HG03066 (cell line): ENCODE data around the gene OMA1.

Experiments used
- ATAC-seq: cut with Tn5 transposase; IDR thresholded peaks from one replicate; pipeline ENCODE4 v1.9.1; 2021; ENCODE audit warnings: low read depth; ENCODE audit not compliant: unreplicated experiment

OMA1 gene

GRCh38 chr1:58465825-58466629 is 80.5 kb downstream of the OMA1 start:
- no peak for ATAC-seq

DNA sequence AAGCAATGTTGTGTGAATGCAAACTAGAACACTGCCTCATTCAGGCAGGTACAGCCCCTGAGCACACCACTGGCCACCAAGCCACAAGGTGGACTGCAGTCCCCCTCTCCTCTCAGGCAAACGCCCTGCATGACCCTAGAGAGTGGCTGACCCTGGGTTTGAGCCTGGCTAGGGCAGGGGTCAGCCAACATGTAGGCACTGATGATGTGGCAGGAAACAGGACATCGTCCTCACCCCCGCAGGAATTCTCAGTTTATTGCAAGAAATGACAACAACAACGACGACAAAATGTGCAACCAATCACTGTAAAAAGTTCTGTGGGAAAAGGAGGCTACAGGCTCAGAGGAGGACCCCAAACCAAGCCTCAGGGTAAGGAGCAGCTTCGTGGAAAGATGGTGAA is 81.3 kb downstream of the OMA1 start:
- ATAC-seq: no peak

DNA sequence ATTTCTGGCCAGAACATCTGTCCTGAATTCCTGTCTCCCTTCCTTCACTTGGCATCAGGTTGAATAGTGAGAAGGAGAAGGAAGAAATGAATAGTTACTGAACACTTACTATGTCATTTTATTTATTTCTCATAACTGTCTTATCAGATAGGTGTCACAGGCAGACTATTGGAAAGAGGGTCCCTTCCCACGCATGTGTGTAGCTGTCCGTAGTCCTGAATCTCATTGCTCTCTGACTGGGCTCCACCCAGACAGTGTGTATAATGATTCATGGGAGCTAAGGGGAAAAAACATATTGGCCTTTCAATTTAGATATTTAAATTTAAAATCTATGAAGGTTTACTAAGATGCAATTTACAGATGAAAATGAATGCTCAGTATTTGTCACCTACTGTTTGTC is 86.1 kb downstream of the OMA1 start:
- ATAC-seq: no peak

- no peak for ATAC-seq
Measured at GRCh38 chr1:58459911-58460310, 86.6 kb downstream of the OMA1 start.

- ATAC-seq: no peak
Measured at GRCh38 chr1:58457023-58457635, 89.4 kb downstream of the OMA1 start.

- no peak for ATAC-seq
Measured at GRCh38 chr1:58456470-58456869, 90.1 kb downstream of the OMA1 start.

DNA sequence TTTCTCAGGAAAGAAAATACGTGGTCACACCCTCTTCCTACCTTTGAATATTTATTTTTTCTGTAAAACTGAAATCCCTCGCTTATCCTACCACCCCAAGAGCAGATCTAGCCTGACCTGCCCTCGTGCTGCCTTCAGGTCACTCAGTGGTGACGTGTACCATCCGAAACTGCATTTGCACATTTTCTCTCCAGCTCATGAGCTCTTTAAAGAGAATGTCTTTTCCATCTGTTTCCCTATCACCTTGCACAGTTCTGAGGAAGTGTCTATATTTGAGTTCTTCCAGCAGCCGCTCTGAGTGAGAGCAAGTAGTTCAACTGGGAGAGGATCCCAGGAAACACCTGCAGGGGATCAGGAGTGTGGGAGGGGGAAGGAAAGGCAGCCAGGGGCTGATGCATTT is 91.7 kb downstream of the OMA1 start:
- no peak for ATAC-seq

- no peak for ATAC-seq
Measured at GRCh38 chr1:58454385-58454784, 92.1 kb downstream of the OMA1 start.

- no peak for ATAC-seq
Measured at GRCh38 chr1:58451560-58452191, 94.8 kb downstream of the OMA1 start.

GRCh38 chr1:58447886-58448285 is 98.6 kb downstream of the OMA1 start:
- ATAC-seq: no peak

GRCh38 chr1:58447042-58447441 is 99.5 kb downstream of the OMA1 start:
- ATAC-seq: no peak

- ATAC-seq: no peak
Measured at GRCh38 chr1:58446368-58446767, 100.2 kb downstream of the OMA1 start.

DNA sequence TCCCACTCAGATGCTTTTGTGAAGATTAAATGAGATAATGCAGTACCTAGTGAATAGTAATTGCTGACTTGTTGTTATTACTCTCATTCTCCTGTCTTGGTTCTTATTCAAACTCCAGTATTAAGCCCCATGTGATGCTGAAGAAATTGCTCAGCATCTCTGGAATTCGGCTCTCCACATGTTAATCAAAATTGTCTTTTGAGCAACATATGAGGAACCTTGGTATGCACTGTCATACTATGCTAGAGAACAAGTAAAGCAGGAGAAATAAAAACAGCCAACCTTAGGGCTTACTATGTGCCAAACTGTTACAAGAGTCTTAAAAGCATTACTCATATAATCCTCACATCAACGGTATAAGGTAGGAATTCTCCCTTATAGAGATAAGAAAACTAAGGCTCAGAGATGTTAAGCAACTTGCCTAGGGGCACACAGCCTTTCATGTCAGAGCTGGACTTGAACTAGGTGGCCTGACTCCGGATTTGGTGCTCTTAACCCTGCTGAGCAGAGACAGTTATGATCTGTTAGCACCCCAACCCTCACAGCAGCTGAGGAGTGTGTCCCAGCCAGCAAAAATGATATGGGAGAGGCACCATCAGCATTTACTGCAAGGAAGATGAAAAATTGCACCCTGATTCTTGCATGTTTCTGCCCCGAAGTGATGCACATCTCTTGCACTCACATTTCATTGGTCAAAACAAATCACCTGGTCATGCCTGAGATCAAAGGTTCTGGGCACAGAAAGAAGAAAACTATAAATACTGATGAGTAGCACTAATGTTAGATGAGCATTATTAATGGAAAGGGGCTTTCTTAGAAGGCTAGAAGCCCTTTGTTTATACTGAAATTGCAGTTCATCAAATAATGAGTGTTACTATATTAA is 102.3 kb downstream of the OMA1 start:
- no peak for ATAC-seq

GRCh38 chr1:58442114-58442513 is 104.4 kb downstream of the OMA1 start:
- no peak for ATAC-seq

GRCh38 chr1:58441699-58442098 is 104.8 kb downstream of the OMA1 start:
- ATAC-seq: no peak

DNA sequence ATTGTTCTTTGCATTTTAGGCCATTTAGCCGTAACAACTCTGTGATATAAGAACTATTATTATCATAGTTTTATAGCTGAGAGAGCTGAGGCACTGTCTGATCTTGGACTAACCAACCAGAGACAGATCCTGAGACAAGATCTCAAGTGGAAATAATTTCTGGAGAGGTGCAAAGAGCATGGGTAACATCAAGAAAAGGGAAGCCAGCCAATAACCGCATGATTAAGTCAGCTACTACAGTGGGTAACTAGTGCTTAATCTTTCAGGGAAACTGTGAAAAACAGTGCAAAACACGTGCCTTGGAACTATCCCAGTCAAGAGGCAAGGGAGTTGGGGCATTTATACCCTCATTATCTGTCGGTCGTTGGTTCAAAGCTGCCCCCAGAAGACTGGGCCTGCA is 105.8 kb downstream of the OMA1 start:
- ATAC-seq: no peak

GRCh38 chr1:58439946-58440345 is 106.6 kb downstream of the OMA1 start:
- no peak for ATAC-seq

DNA sequence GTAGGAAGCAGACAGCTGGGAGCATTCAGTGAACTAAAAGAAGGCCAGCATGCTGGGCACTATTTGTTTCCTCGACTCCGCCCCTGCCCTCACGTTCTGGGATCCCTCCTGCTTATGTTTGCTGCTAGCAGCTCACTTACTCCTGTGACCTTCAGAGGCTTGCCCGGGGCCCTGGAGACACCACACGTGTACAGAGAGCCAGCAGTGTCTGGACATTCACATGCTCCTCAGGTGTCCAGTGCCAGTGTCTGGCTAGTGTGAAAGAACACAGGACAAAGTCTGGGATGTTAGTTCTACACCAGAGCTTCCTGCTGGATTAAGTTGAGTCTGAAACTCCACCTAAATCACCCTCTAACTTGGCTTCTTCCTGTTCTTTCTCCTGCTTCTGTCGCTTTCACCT is 108.1 kb downstream of the OMA1 start:
- ATAC-seq: no peak

DNA sequence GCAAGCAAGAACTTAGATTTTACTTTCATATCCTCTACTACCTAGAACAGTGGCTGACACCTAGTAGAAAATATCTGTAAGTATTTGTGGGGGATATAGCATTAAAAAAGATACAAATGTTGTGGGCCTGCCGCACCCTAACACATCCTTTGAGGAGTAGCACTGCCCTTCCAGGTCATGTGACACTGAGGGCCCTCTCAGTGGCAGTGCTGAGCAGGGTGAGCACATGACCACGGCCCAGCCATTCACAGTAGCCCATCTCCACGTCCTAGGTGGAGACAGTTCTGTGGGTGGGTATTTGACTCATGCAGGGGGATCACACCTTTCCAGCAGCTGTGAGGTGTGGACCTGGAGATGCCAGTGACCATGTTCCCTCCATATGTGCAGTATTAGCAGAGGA is 108.9 kb downstream of the OMA1 start:
- ATAC-seq: no peak

DNA sequence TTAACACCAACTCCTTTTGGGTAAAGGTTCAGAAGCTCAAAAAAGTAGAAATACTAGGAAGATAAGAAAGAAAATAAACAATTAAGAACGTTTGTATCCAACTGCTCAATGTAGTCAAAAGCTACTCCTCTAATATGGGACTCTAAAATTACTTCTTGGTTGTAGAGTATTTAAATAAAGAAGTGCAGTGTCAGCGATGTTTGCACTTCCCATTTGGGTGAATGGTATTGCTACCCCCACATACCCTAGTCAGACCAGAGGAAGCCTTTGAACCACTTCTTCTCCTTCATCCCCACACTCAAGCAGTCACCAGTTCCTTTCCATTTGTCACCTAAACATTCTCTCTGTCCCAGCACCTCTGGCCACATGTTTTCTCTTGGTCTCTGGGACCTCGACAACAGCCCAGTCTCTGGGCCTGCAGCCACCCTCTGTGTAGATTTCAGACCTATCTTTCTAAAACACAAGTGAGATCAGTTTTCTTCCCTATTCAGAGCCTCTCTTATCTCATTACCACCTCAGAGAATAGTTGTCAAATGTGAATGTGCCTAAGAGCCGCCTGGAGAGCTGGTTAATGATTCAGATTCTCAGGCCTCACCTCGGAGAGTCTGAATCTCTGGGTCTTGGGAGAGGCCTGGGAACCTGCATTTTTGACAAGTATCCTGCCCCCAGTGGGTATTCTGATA is 109.8 kb downstream of the OMA1 start:
- no peak for ATAC-seq
